ENCODE measurements around the gene OR51G2.

OR51G2 gene

GRCh38 chr11:4936745-4937144, 17.6 kb upstream of the OR51G2 start:
- DNase-seq (ENCODE audit: low read depth): no peak
- no peak for TF ChIP-seq MYC (IDR thresholded peaks at IDR 0.05; ENCODE audit: low read depth, low read length)
- no peak for TF ChIP-seq MAX (IDR thresholded peaks at IDR 0.05; ENCODE audit: low read depth, low read length)
- no peak for TF ChIP-seq POLR2A (IDR thresholded peaks at IDR 0.05; ENCODE audit: extremely low read depth, insufficient read length)
- TF ChIP-seq CTCF (IDR thresholded peaks at IDR 0.05; ENCODE audit: low read depth, low read length): no peak
- no peak overlapping the region for H3K4me3 ChIP-seq (ENCODE audit: low read depth, low read length)

- DNase-seq (ENCODE audit: low read depth): no peak
- no peak overlapping the region for H3K4me3 ChIP-seq (ENCODE audit: low read depth, low read length)
- TF ChIP-seq MAX (IDR thresholded peaks at IDR 0.05; ENCODE audit: low read depth, low read length) (no peak), CTCF (IDR thresholded peaks at IDR 0.05; ENCODE audit: low read depth, low read length) (no peak), POLR2A (IDR thresholded peaks at IDR 0.05; ENCODE audit: extremely low read depth, insufficient read length) (no peak), MYC (IDR thresholded peaks at IDR 0.05; ENCODE audit: low read depth, low read length) (no peak)
These were observed 13.6 kb upstream of the OR51G2 start for GRCh38 chr11:4932751-4933150.

- TF ChIP-seq MAX (IDR thresholded peaks at IDR 0.05; ENCODE audit: low read depth, low read length) (no peak), POLR2A (IDR thresholded peaks at IDR 0.05; ENCODE audit: extremely low read depth, insufficient read length) (no peak), MYC (IDR thresholded peaks at IDR 0.05; ENCODE audit: low read depth, low read length) (no peak), CTCF (IDR thresholded peaks at IDR 0.05; ENCODE audit: low read depth, low read length) (no peak)
- DNase-seq (ENCODE audit: low read depth): no peak
- H3K4me3 ChIP-seq (ENCODE audit: low read depth, low read length): no peak overlapping the region
These were observed 7.5 kb upstream of the OR51G2 start for GRCh38 chr11:4926608-4927007.

GRCh38 chr11:4924239-4924638, 5.1 kb upstream of the OR51G2 start, which contains the start of gene OR51G1:
Gene OR51G1 (minus strand): TSS chr11:4924339. CDS start chr11:4924339, 0 bp downstream.
- DNase-seq (ENCODE audit: low read depth): no peak
- TF ChIP-seq CTCF (IDR thresholded peaks at IDR 0.05; ENCODE audit: low read depth, low read length) (no peak), MAX (IDR thresholded peaks at IDR 0.05; ENCODE audit: low read depth, low read length) (no peak), POLR2A (IDR thresholded peaks at IDR 0.05; ENCODE audit: extremely low read depth, insufficient read length) (no peak), MYC (IDR thresholded peaks at IDR 0.05; ENCODE audit: low read depth, low read length) (no peak)
- H3K4me3 ChIP-seq (ENCODE audit: low read depth, low read length): no peak within 1 kb of the TSS

- H3K4me3 ChIP-seq (ENCODE audit: low read depth, low read length): no peak overlapping the region
- no peak for DNase-seq (ENCODE audit: low read depth)
- no peak for TF ChIP-seq MAX (IDR thresholded peaks at IDR 0.05; ENCODE audit: low read depth, low read length)
- TF ChIP-seq CTCF (IDR thresholded peaks at IDR 0.05; ENCODE audit: low read depth, low read length): no peak
- TF ChIP-seq MYC (IDR thresholded peaks at IDR 0.05; ENCODE audit: low read depth, low read length): no peak
- TF ChIP-seq POLR2A (IDR thresholded peaks at IDR 0.05; ENCODE audit: extremely low read depth, insufficient read length): no peak
These were observed 3.2 kb upstream of the OR51G2 start for GRCh38 chr11:4922304-4922703.

- no peak overlapping the region for H3K4me3 ChIP-seq (ENCODE audit: low read depth, low read length)
- TF ChIP-seq CTCF (IDR thresholded peaks at IDR 0.05; ENCODE audit: low read depth, low read length): no peak
- no peak for TF ChIP-seq MAX (IDR thresholded peaks at IDR 0.05; ENCODE audit: low read depth, low read length)
- no peak for TF ChIP-seq MYC (IDR thresholded peaks at IDR 0.05; ENCODE audit: low read depth, low read length)
- TF ChIP-seq POLR2A (IDR thresholded peaks at IDR 0.05; ENCODE audit: extremely low read depth, insufficient read length): no peak
- DNase-seq (ENCODE audit: low read depth): no peak
These were observed 2.6 kb upstream of the OR51G2 start for GRCh38 chr11:4921796-4922195.
